ENCODE results near the gene MAP3K12. TPM values are rescaled to one million over a fixed set of nuclear protein-coding genes. Genes with fewer than 3 reads are reported as not detected.

Gene MAP3K12
- total RNA-seq, 1 donor from 2014 or later, result 32.9 TPM

DNA sequence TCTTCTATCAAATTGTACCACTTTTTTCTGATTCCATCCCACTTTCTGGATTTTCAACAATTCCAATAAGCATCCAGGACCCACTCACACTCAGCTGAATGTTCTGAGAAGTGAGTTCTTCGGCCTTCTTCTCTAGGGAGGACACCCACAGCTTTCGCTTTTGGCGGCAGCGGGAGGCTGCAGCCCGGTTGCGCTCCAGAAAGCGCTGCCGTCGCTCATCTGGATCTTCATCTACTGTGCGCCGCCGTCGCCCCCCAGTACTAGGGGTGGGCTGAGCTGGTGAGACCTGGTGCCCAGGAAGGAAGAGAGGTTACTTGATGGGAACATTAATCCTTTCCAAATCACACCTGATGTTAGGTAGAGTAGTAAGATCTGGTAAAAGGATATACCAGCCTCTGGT, 25.2 kb upstream of the MAP3K12 start:
- H3K9me3 Mint-ChIP-seq, result no peaks in the 10 kb centered on the region
- H3K27ac Mint-ChIP-seq (ENCODE audit: unreplicated experiment), result no peak overlapping the region
- DNase-seq (ENCODE audit: low read depth, low spot score), result no peak
- no peaks in the 10 kb centered on the region for H3K27me3 Mint-ChIP-seq (ENCODE audit: low read depth)
- H3K4me1 Mint-ChIP-seq, result no peaks in the 10 kb centered on the region
- TF ChIP-seq, protein P1, sequence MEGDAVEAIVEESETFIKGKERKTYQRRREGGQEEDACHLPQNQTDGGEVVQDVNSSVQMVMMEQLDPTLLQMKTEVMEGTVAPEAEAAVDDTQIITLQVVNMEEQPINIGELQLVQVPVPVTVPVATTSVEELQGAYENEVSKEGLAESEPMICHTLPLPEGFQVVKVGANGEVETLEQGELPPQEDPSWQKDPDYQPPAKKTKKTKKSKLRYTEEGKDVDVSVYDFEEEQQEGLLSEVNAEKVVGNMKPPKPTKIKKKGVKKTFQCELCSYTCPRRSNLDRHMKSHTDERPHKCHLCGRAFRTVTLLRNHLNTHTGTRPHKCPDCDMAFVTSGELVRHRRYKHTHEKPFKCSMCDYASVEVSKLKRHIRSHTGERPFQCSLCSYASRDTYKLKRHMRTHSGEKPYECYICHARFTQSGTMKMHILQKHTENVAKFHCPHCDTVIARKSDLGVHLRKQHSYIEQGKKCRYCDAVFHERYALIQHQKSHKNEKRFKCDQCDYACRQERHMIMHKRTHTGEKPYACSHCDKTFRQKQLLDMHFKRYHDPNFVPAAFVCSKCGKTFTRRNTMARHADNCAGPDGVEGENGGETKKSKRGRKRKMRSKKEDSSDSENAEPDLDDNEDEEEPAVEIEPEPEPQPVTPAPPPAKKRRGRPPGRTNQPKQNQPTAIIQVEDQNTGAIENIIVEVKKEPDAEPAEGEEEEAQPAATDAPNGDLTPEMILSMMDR (conservative IDR thresholded peaks at IDR 0.05), result no peak
- H3K4me3 Mint-ChIP-seq, result no peak overlapping the region
- peaks cover 4% of the 10 kb centered on the region for H3K36me3 Mint-ChIP-seq (ENCODE audit: low read depth)

DNA sequence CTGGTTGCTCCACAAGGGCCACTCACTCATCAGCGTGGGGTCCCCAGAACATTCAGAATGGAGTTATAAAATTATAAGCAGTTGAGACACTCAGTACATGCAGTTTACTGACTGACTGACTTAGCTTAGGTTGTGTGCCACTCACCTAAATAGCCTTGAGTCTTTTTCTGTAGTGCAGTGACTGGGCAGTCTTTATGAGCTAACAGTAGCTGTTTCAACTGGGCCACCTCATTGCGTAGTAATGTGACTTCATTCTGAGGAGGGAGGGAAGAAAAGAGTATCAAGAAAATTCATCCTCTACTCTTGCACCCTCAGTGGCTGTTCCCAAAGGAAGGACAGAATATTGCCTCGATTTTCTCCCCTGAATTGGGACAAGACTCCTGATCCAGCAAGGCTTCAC, 23.9 kb upstream of the MAP3K12 start:
- Mint-ChIP-seq H3K9me3 (no peaks in the 10 kb centered on the region), H3K27me3 (ENCODE audit: low read depth) (no peaks in the 10 kb centered on the region), H3K4me3 (no peak overlapping the region), H3K27ac (ENCODE audit: unreplicated experiment) (no peak overlapping the region), H3K4me1 (no peaks in the 10 kb centered on the region), H3K36me3 (ENCODE audit: low read depth) (peaks cover 4% of the 10 kb centered on the region)
- TF ChIP-seq, protein P1 (conservative IDR thresholded peaks at IDR 0.05), result no peak
- DNase-seq (ENCODE audit: low read depth, low spot score), result no peak

DNA sequence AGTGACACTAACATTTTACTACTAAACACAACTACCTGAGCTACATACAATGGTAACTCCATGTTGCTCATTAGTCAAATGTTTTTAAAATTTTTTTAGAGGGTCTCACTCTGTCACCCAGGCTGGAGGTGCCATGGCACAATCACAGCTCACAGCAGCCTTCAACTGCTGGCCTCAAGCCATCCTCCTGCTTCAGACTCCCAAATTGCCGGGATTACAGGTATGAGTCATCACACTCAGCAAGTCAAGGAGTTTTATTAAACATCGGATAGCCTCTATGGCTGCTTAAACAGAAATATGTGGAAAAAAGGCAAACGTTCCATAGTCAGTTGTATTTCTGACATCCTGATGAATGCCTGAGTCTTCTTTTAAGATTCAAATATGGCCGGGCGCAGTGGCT, 19.1 kb upstream of the MAP3K12 start:
- Mint-ChIP-seq H3K4me1 (no peaks in the 10 kb centered on the region), H3K4me3 (no peak overlapping the region), H3K36me3 (ENCODE audit: low read depth) (peaks cover 4% of the 10 kb centered on the region), H3K27me3 (ENCODE audit: low read depth) (no peaks in the 10 kb centered on the region), H3K27ac (ENCODE audit: unreplicated experiment) (no peak overlapping the region), H3K9me3 (no peaks in the 10 kb centered on the region)
- TF ChIP-seq, protein P1 (conservative IDR thresholded peaks at IDR 0.05), result no peak
- no peak for DNase-seq (ENCODE audit: low read depth, low spot score)

DNA sequence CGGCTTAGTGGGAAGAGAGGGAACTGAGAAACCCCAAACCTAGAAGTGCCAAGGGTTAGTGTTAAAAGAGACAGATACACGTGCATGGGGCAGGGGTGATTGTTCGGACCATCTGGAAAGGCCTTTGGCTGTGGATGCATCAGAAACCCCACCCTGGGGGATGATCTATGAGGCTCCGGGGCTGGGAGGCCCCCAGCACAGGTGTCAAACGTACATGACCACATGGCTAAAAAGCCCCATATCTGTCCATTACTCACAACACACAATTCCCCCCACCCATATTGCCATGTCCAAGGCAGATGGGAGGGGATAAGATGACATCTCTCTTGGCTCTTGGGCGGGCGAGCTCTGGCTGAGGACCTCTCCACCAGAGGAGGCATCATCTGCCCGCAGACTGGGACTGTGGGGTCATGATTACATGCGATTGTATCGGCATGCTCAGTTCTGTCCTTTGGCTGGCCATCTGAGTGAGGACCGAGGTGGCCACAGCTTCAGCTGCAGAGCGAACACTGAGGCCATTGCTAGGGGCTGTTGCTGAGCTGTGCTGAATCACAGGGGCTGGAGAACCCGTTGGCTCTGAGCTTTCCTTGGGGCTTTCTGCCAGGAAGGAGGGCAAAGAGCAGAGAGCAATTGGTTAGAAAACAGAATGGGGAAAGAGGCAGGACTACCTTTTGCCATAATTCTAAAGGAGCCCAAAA, 17.6 kb upstream of the MAP3K12 start:
- no peaks in the 10 kb centered on the region for H3K4me1 Mint-ChIP-seq
- H3K27ac Mint-ChIP-seq (ENCODE audit: unreplicated experiment), result peak overlapping the region; percentile 30
- H3K27me3 Mint-ChIP-seq (ENCODE audit: low read depth), result no peaks in the 10 kb centered on the region
- no peaks in the 10 kb centered on the region for H3K9me3 Mint-ChIP-seq
- no peak for DNase-seq (ENCODE audit: low read depth, low spot score)
- TF ChIP-seq, protein P1 (conservative IDR thresholded peaks at IDR 0.05), result no peak
- no peak overlapping the region for H3K4me3 Mint-ChIP-seq
- H3K36me3 Mint-ChIP-seq (ENCODE audit: low read depth), result peaks cover 4% of the 10 kb centered on the region

DNA sequence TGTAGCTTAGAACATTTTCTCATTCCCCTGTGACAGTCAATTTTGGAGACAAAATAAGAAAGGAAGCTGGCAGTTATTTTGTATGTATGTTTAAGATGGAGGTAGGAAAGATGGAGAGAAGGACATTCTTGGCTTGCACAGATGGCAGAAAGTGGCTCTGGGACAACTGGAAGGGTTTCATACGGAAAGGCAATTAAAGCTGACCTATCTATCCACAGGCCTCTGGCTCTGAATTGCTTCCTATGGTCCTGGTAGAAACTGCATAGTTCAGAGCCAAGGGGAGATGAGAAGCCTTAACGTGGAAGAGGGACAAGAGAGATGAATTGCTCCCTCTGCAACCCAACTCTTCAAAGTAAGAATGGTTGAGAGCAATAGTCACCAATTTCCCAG, 16.0 kb upstream of the MAP3K12 start:
- TF ChIP-seq, protein P1 (conservative IDR thresholded peaks at IDR 0.05), result no peak
- no peak for DNase-seq (ENCODE audit: low read depth, low spot score)
- H3K4me3 Mint-ChIP-seq, result no peak overlapping the region
- H3K4me1 Mint-ChIP-seq, result no peaks in the 10 kb centered on the region
- H3K27me3 Mint-ChIP-seq (ENCODE audit: low read depth), result no peaks in the 10 kb centered on the region
- no peak overlapping the region for H3K27ac Mint-ChIP-seq (ENCODE audit: unreplicated experiment)
- no peaks in the 10 kb centered on the region for H3K36me3 Mint-ChIP-seq (ENCODE audit: low read depth)
- no peaks in the 10 kb centered on the region for H3K9me3 Mint-ChIP-seq
